22Rv1 (cell line): ENCODE results near the gene NELL1.

ENCODE experiments used
- CTCF ChIP-seq: fragments of 450-650 bp; IDR thresholded peaks from 2 replicates; pipeline ENCODE4 v1.5.1; 2017; ENCODE audit warnings: mild to moderate bottlenecking
- ZFX ChIP-seq: fragments of 450-650 bp; IDR thresholded peaks from 2 replicates; pipeline ENCODE4 v1.6.1; 2017; ENCODE audit warnings: antibody characterized with exemption, borderline replicate concordance

- TF ChIP-seq CTCF (no peak), ZFX (no peak)
Measured at GRCh38 chr11:21410513-21410912, 741.1 kb downstream of the NELL1 start.
